ENCODE results near the gene PGAP6.
"Not testable (repeated sequence)": the region's sequence is repeated elsewhere in the genome, so short reads cannot be mapped to it uniquely, and the experiment has no call there.

The PGAP6 gene

DNA sequence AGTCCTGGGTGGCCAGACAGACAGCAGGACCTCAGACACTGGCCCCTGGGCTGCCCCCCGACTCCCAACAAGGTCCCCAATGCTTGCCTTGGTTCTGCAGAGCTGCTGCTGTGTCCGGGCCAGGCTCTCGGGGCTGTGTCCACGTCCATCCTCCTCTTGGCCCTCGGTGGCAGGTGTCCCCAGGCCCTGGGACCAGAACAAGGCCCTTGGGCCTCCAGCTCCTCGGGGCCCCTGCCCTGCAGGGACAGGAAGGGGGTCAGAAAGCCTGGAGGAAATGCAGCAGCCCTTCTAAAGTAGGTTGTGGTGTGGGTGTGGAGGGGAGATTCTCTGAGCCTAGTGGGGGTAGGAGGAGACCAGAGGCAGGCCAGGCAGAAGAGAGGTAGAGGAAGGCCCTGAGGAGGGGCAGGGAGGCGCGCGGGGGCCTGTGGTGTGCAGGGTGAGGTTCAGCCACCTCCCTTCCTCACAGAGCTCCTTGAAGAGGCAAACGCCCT is 26.8 kb downstream of the PGAP6 start:
- Histone ChIP-seq H3K36me3 (ENCODE audit: control insufficient read depth, insufficient read depth, low read length) (no peaks in the 10 kb centered on the region), H3K27ac (ENCODE audit: low read length) (no peak overlapping the region), H3K27me3 (ENCODE audit: control insufficient read depth, insufficient read depth, low read length) (no peaks in the 10 kb centered on the region), H3K9me3 (ENCODE audit: control insufficient read depth, insufficient read depth, low read length) (no peaks in the 10 kb centered on the region), H3K4me1 (ENCODE audit: control insufficient read depth, insufficient read depth, low read length) (no peaks in the 10 kb centered on the region; the same call in 1 of the 2 replicates), H3K4me3 (ENCODE audit: low read length) (no peak overlapping the region)
- WGBS (ENCODE audit: insufficient coverage, insufficient read length), result no CpG with 5 or more reads among the region's 10 CpGs
- no peak for DNase-seq (ENCODE audit: low read depth, low spot score)

DNA sequence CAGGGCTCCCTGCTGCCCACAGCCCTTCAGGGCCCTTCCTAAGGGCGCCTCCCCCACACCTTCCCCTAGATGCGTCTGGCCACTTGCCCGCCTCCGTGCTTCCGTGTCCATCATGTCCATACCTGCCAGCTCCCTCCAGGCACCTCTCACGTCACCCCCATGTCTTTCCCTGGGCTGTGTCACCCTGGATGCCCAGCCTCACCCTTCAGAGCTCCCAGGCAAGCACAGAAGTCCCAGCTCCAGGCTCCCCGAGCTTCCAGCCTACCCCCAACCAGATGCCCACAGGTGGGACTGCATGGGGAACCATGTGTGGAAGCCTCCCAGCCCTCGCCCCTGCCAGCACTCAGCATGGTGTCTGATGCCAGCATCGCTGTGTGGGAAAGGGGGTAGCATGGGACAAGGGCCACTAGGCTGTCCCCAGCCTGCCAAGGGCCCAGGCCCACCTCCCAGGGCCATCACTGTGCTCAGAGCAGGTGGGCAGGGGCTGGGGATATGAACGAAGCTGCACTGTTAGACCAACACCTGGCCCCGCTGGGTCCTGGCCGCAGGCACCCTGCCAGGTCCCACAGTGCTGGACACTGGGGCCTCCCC is 27.4 kb downstream of the PGAP6 start:
- DNase-seq (ENCODE audit: low read depth, low spot score), result no peak
- no peaks in the 10 kb centered on the region for H3K4me1 ChIP-seq (ENCODE audit: control insufficient read depth, insufficient read depth, low read length)
- no peaks in the 10 kb centered on the region for H3K27me3 ChIP-seq (ENCODE audit: control insufficient read depth, insufficient read depth, low read length)
- H3K27ac ChIP-seq (ENCODE audit: low read length), result no peak overlapping the region
- H3K36me3 ChIP-seq (ENCODE audit: control insufficient read depth, insufficient read depth, low read length), result no peaks in the 10 kb centered on the region
- no peaks in the 10 kb centered on the region for H3K9me3 ChIP-seq (ENCODE audit: control insufficient read depth, insufficient read depth, low read length)
- no peak overlapping the region for H3K4me3 ChIP-seq (ENCODE audit: low read length)
- no CpG with 5 or more reads among the region's 12 CpGs for WGBS (ENCODE audit: insufficient coverage, insufficient read length)

DNA sequence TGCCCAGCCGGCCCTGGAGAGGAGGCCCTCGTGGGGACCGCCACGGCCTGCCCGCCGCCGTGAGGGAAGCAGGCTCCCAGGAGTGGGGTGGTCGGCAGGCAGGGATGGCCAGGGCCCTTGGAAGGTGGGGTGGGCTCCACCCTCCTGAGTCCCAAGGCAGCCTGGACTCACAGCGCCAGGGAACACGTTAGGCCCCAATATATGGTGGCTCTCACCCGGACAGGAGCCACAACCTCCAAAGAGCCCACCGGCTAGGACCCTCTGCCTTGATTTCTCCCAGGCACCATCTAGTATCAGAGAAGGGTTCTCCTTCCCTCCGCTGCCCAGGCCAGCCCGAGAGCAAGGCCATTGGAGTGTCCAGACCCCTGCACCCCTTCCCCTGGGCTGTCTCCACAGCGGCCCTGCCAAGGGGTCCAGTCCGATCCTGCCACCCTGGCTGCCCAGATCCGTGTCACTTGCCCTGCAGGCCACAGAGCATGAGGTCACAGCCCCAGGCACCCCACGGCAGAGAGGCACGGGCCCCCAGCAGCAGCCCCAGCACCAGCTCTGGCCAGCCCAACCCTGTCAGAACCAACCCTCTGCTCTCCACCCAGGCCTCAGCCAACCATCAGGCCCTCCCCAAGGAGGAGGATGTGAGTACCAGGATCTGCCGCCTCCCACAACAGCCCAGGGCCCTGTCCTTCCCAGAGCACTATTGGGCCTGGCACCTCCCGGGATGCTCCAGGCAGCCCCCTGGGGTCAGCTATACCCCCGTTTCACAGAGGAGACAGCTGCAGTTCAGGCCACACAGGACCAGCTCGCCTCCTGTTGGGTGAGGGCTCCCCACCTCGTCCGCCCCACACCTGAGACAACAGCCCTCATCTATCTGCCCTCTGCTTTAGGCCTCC is 28.1 kb downstream of the PGAP6 start:
- Histone ChIP-seq H3K36me3 (ENCODE audit: control insufficient read depth, insufficient read depth, low read length) (no peaks in the 10 kb centered on the region), H3K27me3 (ENCODE audit: control insufficient read depth, insufficient read depth, low read length) (no peaks in the 10 kb centered on the region), H3K4me1 (ENCODE audit: control insufficient read depth, insufficient read depth, low read length) (no peaks in the 10 kb centered on the region), H3K27ac (ENCODE audit: low read length) (no peak overlapping the region), H3K9me3 (ENCODE audit: control insufficient read depth, insufficient read depth, low read length) (no peaks in the 10 kb centered on the region), H3K4me3 (ENCODE audit: low read length) (peak overlapping the region; percentile 41; the same call in 1 of the 2 replicates)
- no peak for DNase-seq (ENCODE audit: low read depth, low spot score)
- WGBS (ENCODE audit: insufficient coverage, insufficient read length), result no CpG with 5 or more reads among the region's 25 CpGs

DNA sequence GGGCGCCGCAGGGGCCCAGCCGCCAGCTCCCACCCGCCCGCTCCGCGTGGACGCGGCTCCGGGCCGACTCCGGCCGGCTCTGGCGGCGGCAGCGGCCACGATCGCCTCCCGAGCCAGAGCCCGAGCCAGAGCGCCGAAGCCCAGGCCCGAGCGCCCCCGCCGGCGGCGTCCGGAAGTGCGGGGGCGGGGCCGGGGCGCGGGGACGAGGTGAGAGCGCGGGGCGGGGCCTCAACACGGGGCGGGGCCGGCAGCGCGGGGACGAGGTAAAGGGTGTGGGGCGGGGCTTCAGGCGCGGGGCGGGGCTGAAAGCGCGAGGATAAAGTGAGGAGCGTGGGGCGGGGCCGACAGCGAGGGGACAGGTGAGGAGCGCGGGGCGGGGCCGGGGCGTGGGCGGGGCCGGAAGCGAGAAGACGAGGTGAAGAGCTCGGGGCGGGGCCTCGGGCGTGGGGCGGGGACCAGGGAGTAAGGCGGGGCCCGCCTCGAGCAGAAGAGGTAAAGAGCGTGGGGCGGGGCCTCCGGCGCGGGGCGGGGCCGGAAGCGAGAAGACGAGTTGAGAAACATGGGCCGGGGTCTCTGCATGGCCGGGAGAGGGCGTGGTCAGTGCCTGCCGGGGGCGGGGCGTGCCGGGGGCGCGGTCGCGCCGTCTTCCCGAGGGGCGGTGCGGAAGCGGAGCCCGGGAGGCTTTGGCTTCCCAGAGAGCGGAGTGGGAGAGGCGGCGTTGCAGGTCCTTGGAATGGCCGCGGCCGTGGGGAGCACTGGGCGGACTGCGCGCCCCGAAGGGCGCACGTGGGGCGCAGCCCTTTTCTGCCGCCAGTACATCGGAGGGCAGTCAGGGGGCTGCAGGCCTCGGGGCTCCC is 29.0 kb downstream of the PGAP6 start, which contains the start of gene AXIN1:
TSS of gene AXIN1 (minus strand) at position 177 of the 857 bp plus-strand sequence. CDS start 5,698 bp downstream, outside the sequence.
- H3K4me3 ChIP-seq (ENCODE audit: low read length), result peak within 1 kb of the TSS; percentile 75
- H3K27ac ChIP-seq (ENCODE audit: low read length), result no peak within 1 kb of the TSS
- no peaks in the 10 kb centered on the region for H3K36me3 ChIP-seq (ENCODE audit: control insufficient read depth, insufficient read depth, low read length)
- H3K9me3 ChIP-seq (ENCODE audit: control insufficient read depth, insufficient read depth, low read length), result no peaks in the 10 kb centered on the region
- H3K27me3 ChIP-seq (ENCODE audit: control insufficient read depth, insufficient read depth, low read length), result no peaks in the 10 kb centered on the region
- peak; percentile 66 for DNase-seq (ENCODE audit: low read depth, low spot score)
- H3K4me1 ChIP-seq (ENCODE audit: control insufficient read depth, insufficient read depth, low read length), result no peaks in the 10 kb centered on the region
- no CpG with 5 or more reads among the region's 113 CpGs for WGBS (ENCODE audit: insufficient coverage, insufficient read length)

DNA sequence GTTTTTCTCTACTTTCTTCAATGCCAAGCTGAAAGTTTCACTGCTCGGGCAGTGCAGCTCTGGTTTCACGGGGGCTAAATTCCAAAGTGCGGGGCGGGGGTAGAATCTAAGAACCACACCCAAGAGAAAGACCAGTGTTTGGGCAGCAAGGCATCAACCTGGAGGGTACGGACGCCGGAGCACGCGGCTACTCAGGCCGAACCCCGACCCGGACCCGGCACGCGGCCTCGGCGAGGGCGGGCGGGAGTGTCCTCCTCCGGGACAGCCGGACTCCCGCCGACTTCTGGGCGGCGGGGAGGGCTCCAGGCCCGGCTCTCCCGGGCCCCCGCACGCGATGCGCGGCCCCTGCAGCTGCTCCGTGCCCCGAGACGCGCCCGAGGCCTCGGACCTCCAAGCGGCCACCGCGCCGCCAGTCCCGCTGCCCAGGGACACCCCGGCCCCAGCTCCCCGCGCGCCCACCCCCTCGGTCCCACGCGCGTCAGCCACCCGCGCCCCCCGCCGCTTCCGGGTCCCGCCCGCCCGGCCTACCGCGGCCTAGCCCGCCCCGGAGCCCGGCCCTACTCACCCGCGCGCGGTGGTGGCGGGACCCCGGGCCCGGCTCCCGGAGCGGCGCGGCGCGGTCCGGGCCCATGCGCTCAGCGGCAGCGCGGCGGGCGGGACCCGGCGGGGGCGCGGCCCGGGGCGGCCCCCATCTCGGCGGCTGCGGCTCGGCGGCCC is 29.8 kb downstream of the PGAP6 start:
- DNase-seq (ENCODE audit: low read depth, low spot score), result no peak
- no peak overlapping the region for H3K27ac ChIP-seq (ENCODE audit: low read length)
- no CpG with 5 or more reads among the region's 95 CpGs for WGBS (ENCODE audit: insufficient coverage, insufficient read length)
- H3K4me1 ChIP-seq (ENCODE audit: control insufficient read depth, insufficient read depth, low read length), result no peaks in the 10 kb centered on the region
- no peaks in the 10 kb centered on the region for H3K27me3 ChIP-seq (ENCODE audit: control insufficient read depth, insufficient read depth, low read length)
- no peaks in the 10 kb centered on the region for H3K36me3 ChIP-seq (ENCODE audit: control insufficient read depth, insufficient read depth, low read length)
- H3K9me3 ChIP-seq (ENCODE audit: control insufficient read depth, insufficient read depth, low read length), result no peaks in the 10 kb centered on the region
- H3K4me3 ChIP-seq (ENCODE audit: low read length), result peak overlapping the region; percentile 75

DNA sequence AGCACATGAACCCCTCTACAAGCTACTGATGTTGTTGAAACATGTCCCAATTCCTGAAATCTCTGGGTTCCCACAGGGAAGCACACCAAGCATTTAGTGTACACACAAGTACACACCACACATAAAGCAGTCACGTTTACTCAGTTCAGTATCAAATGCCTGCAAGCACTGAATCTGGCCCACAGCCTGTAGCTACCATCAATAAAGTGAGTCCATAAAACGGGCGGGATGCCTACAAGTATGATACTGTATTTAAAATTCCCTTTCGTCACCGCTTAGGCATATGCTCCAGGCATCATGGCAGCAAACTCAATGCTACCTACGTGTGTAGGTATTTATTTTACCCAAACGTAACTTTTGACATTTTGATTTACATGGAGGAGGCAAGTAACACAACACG is 31.6 kb downstream of the PGAP6 start:
- H3K4me1 ChIP-seq (ENCODE audit: control insufficient read depth, insufficient read depth, low read length), result no peaks in the 10 kb centered on the region
- H3K36me3 ChIP-seq (ENCODE audit: control insufficient read depth, insufficient read depth, low read length), result 0 out of 2 replicates have a peak, but pooled peaks cover 4% of the 10 kb centered on the region
- no peaks in the 10 kb centered on the region for H3K9me3 ChIP-seq (ENCODE audit: control insufficient read depth, insufficient read depth, low read length)
- H3K27ac ChIP-seq (ENCODE audit: low read length), result no peak overlapping the region
- no CpG with 5 or more reads among the region's 8 CpGs for WGBS (ENCODE audit: insufficient coverage, insufficient read length)
- no peak for DNase-seq (ENCODE audit: low read depth, low spot score)
- no peaks in the 10 kb centered on the region for H3K27me3 ChIP-seq (ENCODE audit: control insufficient read depth, insufficient read depth, low read length)
- no peak overlapping the region for H3K4me3 ChIP-seq (ENCODE audit: low read length)

DNA sequence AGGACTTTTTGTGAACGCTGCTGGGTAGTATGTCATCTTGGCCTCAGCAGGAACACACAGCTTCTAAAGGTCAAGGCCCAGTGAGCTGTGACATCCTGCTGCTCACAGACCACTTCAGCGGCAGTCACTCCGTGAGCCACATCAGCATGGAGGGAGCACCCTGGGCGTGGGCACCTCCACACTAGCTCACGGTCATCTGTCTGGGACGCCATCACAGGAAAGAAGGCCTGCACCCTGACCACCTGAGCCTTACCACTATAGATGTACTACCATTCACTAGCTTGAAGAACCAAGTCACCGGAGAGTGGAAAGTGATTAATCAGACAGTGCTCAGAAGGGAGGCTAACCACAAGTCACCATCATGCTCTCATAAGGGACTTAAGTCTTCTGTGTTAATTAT is 32.6 kb downstream of the PGAP6 start:
- H3K4me1 ChIP-seq (ENCODE audit: control insufficient read depth, insufficient read depth, low read length), result no peaks in the 10 kb centered on the region

DNA sequence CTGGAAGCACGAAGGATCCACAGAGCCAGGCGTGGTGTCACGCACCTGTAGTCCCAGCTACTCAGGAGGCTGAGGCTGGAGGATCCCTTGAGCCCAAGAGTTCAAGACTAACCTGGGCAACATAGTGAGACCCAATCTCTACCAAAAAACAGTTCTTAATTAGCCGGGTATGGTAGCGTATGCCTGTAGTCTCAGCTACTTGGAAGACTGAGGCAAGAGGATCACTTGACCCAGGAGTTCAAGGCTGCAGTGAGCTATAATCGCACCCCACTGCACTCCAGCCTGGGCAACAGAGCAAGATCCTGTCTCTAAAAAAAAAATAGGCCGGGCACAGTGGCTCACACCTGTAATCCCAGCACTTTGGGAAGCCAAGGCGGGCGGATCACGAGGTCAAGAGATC is 33.3 kb downstream of the PGAP6 start:
- not testable (repeated sequence) for H3K27ac ChIP-seq (ENCODE audit: low read length); H3K4me3 ChIP-seq (ENCODE audit: low read length); H3K4me1 ChIP-seq (ENCODE audit: control insufficient read depth, insufficient read depth, low read length); DNase-seq (ENCODE audit: low read depth, low spot score); H3K36me3 ChIP-seq (ENCODE audit: control insufficient read depth, insufficient read depth, low read length); H3K27me3 ChIP-seq (ENCODE audit: control insufficient read depth, insufficient read depth, low read length); H3K9me3 ChIP-seq (ENCODE audit: control insufficient read depth, insufficient read depth, low read length)
- no CpG with 5 or more reads among the region's 10 CpGs for WGBS (ENCODE audit: insufficient coverage, insufficient read length)

More for the DNA sequence above, 32.6 kb downstream of the PGAP6 start:
- Histone ChIP-seq H3K36me3 (ENCODE audit: control insufficient read depth, insufficient read depth, low read length) (0 out of 2 replicates have a peak, but pooled peaks cover 4% of the 10 kb centered on the region), H3K27me3 (ENCODE audit: control insufficient read depth, insufficient read depth, low read length) (no peaks in the 10 kb centered on the region), H3K4me3 (ENCODE audit: low read length) (no peak overlapping the region), H3K27ac (ENCODE audit: low read length) (no peak overlapping the region), H3K9me3 (ENCODE audit: control insufficient read depth, insufficient read depth, low read length) (no peaks in the 10 kb centered on the region)
- WGBS (ENCODE audit: insufficient coverage, insufficient read length), result no CpG with 5 or more reads among the region's 7 CpGs
- no peak for DNase-seq (ENCODE audit: low read depth, low spot score)

DNA sequence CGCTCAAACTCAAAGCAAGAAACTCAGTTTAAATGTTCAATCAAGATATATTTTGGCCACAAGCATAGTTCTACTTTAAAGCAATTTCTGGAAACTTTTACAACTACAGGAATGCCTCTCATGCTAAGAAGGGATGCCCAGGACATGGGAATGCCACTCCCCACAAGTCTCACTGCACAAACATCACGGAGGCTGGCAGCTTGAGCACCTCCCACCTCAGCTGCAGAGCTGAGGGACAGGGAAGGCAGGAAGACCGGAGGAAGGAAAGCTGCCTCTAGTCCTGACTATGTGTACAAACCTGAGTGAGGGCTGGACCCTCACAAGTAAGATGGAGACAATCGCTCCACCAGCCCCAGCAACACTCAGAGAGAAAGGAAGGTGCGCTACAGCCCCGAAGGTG is 34.6 kb downstream of the PGAP6 start:
- Histone ChIP-seq H3K27ac (ENCODE audit: low read length) (no peak overlapping the region), H3K4me1 (ENCODE audit: control insufficient read depth, insufficient read depth, low read length) (no peaks in the 10 kb centered on the region), H3K27me3 (ENCODE audit: control insufficient read depth, insufficient read depth, low read length) (no peaks in the 10 kb centered on the region), H3K36me3 (ENCODE audit: control insufficient read depth, insufficient read depth, low read length) (0 out of 2 replicates have a peak, but pooled peaks cover 4% of the 10 kb centered on the region), H3K4me3 (ENCODE audit: low read length) (no peak overlapping the region), H3K9me3 (ENCODE audit: control insufficient read depth, insufficient read depth, low read length) (no peaks in the 10 kb centered on the region)
- WGBS (ENCODE audit: insufficient coverage, insufficient read length), result no CpG with 5 or more reads among the region's 6 CpGs
- DNase-seq (ENCODE audit: low read depth, low spot score), result no peak
